Measurements from ENCODE around the gene ZKSCAN7.
"Not testable (repeated sequence)": the region's sequence is repeated elsewhere in the genome, so short reads cannot be mapped to it uniquely, and the experiment has no call there.

The ZKSCAN7 gene

GRCh38 chr3:44577354-44577952 lies 22.5 kb downstream of the ZKSCAN7 start:
- DNase-seq: not testable (repeated sequence)

GRCh38 chr3:44578316-44578715 lies 23.3 kb downstream of the ZKSCAN7 start:
- not testable (repeated sequence) for DNase-seq

DNA sequence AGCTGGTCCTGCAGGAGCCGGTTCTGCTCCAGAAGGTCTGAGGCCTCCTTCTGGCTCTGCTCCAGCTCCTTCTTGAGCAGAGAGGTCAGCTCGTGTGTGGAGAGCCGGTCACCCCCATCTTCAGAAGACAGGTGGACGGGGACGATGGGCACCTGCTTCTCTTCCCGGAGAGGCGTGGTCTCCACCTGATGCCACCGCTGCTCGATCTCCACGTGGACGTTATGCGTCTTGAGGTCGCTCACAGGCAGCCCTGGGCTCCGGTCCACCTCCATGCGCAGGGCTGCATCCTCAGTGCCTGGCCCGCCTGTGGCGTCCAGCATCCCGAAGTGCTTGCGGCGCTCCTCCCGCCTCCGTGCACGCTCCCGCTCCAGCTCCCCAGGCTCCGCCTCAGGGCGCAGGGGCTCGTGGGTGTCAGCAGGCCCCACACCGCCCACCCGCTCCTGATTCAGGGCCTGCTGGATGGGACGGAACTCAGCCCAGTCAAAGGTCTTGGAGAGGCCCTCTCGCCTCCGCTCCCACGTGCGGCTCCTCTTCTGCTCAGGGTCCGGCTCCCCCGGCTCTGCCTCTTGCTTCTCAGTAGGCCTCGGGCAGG lies 24.0 kb downstream of the ZKSCAN7 start:
- DNase-seq: not testable (repeated sequence)

DNA sequence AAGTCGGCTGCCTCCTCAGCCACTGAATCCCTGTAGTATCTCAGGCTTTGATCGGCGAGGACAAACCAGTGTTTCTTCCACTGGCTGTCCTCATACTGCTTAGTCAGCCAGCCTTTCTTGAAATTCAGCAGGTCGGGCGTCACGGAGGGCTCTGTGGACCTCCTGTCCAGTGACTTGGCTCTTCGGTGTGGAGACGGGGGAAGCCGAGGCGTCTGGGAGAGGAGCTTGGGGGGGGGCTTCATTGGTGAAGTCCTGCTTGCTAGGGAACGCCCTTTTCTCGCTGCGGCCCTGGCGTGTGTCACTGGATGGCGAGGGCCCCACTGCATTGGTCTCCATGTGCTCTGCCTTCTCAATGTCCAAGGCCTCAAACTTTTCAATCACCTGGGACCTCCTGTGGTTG lies 24.8 kb downstream of the ZKSCAN7 start:
- DNase-seq: not testable (repeated sequence)

DNA sequence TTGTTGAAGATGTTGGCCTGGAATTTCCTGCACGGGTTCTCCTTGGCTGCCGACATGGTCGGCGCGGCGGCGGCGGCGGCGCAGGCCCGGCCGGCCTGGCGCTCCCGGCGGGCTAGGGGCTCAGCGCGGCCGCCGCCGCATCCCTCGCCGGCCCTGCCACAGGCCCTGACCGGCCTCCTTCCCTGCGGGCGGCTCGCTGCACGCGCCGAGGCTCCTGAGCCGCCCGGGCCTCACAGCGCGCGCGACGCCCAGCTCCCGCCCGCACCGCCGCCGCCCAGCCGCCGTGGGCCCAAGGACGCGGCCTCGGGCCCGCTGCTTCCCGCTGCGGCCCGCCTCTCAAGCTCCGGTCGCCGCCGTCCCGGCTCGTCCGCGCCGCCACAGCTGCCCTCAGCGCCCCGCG lies 26.0 kb downstream of the ZKSCAN7 start:
- not testable (repeated sequence) for DNase-seq

GRCh38 chr3:44584646-44585501 lies 29.9 kb downstream of the ZKSCAN7 start, which contains the start of gene ZNF660:
ZNF660 (plus strand) TSS chr3:44584964; CDS start chr3:44594194, 9,230 bp downstream.
- DNase-seq: no peak

- DNase-seq: no peak
Observed at GRCh38 chr3:44596621-44597020, 41.6 kb downstream of the ZKSCAN7 start.

DNA sequence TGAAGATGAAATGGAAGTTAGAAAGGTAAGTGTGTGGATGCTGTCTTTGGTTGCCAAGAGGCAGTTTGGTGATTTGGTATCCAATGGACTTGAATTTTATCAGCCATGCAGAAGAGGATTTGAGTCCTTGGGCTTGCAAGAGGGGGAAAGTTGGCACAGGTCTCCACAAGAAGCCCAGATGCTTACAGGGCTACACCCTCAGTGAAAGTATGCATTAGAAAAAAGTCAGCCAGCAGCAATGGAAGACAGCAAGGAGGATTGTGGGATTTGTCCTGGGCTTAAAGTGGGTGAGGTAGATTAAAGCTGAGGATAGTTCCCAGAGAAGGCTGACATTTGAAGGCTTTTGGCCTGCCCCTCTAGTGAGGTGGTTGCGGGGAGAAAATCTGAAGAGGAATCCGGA lies 46.8 kb downstream of the ZKSCAN7 start:
- DNase-seq: no peak

DNA sequence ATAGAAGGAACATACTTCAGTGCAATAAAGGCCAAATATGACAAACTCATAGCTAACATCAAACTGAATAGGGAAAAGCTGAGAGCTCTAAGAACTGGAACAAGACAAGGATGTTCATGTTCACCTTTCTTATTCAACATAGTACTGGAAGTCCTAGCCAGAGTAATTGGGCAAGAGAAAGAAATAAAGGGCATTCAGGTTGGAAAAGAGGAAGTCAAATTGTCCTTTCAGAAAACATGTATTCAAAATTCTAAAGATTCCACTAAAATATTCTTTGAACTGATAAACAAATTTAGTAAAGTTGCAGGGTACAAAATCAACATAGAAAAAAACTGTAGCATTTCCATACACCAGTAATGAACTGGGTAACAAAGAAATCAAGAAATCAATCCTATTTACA lies 57.7 kb downstream of the ZKSCAN7 start:
- DNase-seq: no peak
